HG03432 (cell line): ENCODE data around the gene CIB4.

Experiments
- ATAC-seq: cut with Tn5 transposase; IDR thresholded peaks from one replicate; pipeline ENCODE4 v1.9.1; 2021; ENCODE audit warnings: mild to moderate bottlenecking, moderate library complexity; ENCODE audit not compliant: unreplicated experiment

Gene CIB4

DNA sequence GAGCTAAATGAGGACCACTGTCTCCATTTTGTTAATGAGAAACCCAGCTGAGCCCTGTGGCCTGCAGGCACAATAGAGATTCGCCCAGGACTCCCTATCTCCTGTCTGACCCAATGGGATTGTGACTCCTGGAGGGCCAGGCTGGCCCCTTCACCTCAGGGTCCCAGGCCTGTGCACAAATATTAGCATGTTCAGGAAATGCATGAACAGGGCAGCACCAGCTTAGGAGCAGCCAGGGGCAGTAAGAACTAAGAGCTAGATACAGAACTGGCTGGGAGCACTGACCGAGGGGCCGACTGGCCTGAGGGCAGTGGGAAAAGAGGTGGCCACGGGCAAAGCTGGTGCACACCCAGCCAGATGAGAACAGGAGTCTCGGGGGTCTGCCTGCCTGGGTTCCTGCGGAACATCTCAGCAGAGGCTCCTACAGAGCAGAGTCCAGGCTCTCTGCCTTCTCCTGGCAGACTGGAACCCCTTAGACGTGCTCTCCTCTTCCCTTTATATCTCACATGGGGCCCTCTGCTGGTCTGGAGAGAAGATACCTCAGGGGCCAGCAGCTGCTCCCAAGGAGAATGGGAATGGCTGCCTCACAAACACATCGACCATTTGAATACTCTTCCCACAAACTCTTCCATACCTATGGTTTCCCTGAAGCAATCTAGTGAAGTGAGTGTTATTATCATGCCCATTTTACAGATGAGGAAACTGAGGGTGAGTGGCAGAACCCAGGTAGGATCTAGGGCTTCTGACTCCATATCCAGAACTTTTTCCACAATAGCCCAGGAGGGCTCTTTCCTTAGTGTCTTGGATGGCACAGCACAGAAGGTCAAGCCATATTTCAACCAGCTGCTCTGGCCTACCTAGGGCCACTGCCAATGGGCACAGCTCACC is 85.7 kb downstream of the CIB4 start:
- no peak for ATAC-seq

DNA sequence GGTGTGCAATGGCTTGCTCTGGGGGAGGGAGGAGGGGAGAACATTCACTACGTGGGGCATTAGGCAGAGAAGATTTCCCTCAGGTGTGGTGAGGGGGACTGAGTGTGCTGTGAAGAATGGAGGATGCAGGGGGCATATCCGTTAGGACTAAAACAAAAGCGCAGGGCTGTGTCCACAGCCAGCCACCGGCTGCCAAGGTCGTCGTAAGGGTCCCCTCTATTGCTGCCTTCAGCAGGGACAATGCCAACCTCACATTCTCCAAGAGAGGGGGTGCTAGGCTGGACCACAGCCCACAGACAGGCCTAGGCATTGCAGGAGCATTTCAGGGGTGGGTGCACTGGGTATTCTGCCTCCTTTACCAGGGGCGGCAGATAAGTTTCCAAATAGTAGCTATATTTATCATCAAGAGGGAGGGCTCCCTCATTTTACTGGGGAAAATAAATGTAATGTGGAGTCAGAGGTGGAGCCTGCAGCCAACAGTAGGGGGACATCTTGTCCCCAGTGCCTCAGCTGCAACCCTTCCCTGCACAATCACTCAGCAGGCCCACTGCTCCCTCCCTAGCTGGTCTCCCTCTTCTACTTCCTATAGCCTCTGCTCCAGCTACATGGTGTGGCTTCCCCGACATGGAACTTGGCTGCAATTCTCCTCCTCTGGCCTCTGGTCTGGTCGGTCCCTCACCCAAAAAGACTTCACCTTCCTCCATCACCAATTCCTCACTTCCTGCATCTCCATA is 88.4 kb downstream of the CIB4 start:
- ATAC-seq: no peak

- no peak for ATAC-seq
These were observed 90.7 kb downstream of the CIB4 start for GRCh38 chr2:26550276-26551015.

- no peak for ATAC-seq
These were observed 98.3 kb downstream of the CIB4 start for GRCh38 chr2:26542676-26543505.

DNA sequence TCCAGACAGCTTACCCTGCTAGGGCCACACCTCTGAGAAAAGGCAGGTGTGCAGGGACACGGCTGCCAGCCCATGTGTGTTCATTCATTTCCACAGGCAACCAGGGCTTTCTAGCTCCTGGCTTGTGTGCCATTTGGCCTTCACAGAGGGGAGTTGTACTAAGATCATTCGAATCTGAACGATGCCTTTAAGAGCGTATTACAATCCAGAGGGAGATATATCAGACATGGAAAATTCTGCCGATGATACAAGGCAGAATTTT is 99.0 kb downstream of the CIB4 start:
- no peak for ATAC-seq

DNA sequence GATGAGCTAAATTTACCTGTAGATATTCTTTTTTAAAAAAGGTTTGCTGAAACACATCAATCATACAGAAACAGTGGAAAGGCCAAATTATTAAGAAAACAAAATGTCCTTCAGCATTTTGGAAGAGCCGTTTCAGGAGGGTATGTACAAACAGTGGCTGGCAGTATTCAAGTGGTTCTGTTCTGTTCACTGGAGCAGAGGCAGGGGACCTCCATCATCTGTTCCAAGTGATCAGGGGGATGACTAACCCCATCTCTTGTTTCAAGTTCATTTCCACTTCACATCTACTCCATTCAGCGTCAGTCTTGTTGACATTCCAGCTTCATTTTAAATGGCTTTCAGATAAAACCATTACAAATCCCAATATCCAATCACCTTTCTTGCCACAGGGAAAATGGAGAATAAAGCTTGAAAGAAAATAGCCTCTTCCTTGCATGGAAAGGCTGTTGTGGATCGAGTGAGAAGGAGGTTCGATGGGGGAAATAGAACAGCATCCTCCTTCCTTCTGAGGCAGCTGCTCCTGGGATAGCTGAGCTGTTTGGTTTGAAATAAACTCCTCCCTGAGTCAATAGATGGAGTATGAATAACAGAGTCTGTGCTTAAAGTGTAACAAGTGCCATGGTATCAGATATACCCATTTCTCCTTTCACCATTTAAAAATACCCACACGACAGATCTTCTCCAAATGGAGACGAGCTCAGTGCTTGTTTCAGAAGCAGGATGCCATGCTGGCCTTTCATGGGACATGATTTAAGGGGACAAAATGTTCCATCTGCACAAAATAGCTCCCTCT is 99.6 kb downstream of the CIB4 start:
- no peak for ATAC-seq

DNA sequence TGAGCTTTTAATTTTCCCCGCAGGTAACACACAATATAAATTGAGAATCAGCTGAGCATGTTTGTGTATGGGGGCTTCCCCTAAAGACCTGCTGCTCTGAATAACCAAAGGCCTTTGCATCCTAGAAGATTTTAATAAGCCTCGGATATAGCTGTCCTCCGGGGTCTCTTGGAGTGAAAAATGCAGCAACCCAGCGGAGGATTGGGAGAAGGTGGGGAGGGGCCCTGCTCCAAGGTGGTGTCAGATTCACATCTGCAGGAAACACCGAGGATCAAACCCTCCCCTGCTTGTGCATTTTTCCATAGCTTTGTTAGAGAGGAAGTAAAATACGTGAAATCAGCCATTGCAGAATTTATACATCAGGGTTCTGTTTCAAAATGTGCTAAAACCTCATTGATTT is 100.2 kb downstream of the CIB4 start:
- ATAC-seq: no peak

DNA sequence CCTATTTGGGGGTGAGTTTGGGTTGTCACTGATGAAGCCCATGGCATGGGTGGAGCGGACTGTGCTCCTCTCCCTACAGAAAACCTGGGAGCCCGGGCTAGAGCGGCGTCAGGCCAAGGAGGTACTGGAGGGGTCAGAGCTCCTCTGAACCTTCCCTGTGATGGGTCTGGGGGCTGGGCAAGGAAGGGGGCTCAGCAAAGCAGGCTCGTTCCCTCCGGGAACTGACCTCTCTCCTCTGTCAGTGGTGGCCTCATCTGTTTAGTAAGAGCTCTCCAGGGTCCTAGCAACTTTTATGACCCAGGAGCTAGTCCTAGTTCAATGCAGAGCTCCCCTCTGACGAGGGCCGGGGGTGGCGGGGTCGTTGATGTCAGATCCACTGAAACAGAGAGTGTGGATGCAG is 100.9 kb downstream of the CIB4 start:
- ATAC-seq: no peak

- ATAC-seq: no peak
These were observed 103.2 kb downstream of the CIB4 start for GRCh38 chr2:26537826-26538475.

GRCh38 chr2:26537069-26537825 is 103.9 kb downstream of the CIB4 start:
- no peak for ATAC-seq

- ATAC-seq: no peak
These were observed 104.6 kb downstream of the CIB4 start for GRCh38 chr2:26536371-26537068.

- no peak for ATAC-seq
These were observed 105.4 kb downstream of the CIB4 start for GRCh38 chr2:26535663-26536275.

DNA sequence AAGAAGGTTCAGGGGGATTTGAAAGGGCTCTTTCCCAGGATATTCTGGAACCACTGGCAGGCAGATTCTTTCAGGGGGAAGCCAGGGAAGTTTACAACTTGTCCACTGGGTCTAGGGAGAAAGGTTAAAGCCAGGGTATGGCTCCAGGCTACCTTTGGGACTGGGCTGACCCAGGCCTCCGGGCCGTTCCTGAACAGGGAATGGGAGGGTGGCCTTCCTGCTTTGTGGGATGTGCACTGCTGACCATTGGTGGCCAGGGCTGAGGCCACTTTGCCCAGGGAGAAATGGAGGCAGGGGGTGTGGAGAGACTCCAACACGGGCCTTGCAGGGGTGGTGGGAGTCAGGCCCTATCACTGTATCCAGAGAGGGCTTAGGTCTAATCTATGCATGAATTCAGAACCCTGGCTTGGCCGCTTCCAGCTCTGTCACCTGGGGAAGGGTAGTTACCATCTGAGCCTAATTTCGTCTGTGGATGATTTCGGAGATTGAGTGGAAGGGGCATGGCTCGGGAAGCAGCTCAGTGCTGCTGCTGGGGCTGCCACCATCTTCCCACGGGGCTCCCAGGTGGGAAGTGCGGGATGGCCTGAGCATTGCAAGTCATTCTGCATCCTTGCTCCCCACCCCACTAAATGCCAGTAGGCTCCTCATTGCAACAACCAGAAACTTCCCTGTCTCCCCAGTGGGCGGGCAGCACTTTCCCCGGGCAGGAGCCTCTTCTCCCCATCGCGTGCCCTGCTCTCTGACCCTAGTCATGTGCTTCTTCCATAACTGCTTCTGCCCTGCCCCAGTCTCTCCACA is 106.1 kb downstream of the CIB4 start:
- no peak for ATAC-seq

- no peak for ATAC-seq
These were observed 106.9 kb downstream of the CIB4 start for GRCh38 chr2:26534098-26534864.

- no peak for ATAC-seq
These were observed 107.5 kb downstream of the CIB4 start for GRCh38 chr2:26533661-26534060.
